Measurements from ENCODE around the gene STON1.

GRCh38 chr2:48568547-48568946, 38.6 kb downstream of the STON1 start:
- TF ChIP-seq EZH2 (IDR thresholded peaks at IDR 0.05; ENCODE audit: borderline replicate concordance, low read length) (no peak), CTCF (IDR thresholded peaks at IDR 0.05; ENCODE audit: low read length) (no peak)
